ENCODE data around the gene OAS3.

- TF ChIP-seq CTCF (IDR thresholded peaks at IDR 0.05) (no peak), EZH2 (IDR thresholded peaks at IDR 0.05; ENCODE audit: borderline replicate concordance, insufficient read depth, low read depth, low read length, poor library complexity, severe bottlenecking) (no peak)
These were observed 25.1 kb upstream of the OAS3 start for GRCh38 chr12:112913038-112913688.
